ENCODE results near the gene NME3. TPM values are rescaled to one million over a fixed set of nuclear protein-coding genes. Genes with fewer than 3 reads are reported as not detected.

Gene NME3
- polyA plus RNA-seq, 1 experiment, result 15.6 TPM

GRCh38 chr16:1777375-1778199 is 6.2 kb upstream of the NME3 start:
- ChIA-PET CTCF (no interaction called here), POLR2A (interaction anchor here (0.6 kb wide), 1 partner anchor 332 kb away, joined by 3 read pairs; no protein-coding TSS in a partner anchor)
- H3K4me3 ChIP-seq (ENCODE audit: low read depth, low read length), result no peak overlapping the region
- no peak overlapping the region for H3K27ac ChIP-seq (ENCODE audit: low read depth, low read length)
- no peaks in the 10 kb centered on the region for H3K27me3 ChIP-seq (ENCODE audit: control insufficient read depth, insufficient read depth, low read length)
- DNase-seq (ENCODE audit: low read depth, low spot score), result no peak
- no peak for TF ChIP-seq CTCF (IDR thresholded peaks at IDR 0.05; ENCODE audit: low read depth, low read length)
- no peaks in the 10 kb centered on the region; the same call in 1 of the 2 replicates for H3K9me3 ChIP-seq (ENCODE audit: control insufficient read depth, insufficient read depth, low read length)

GRCh38 chr16:1776991-1777374 is 5.6 kb upstream of the NME3 start:
- POLR2A ChIA-PET, result no interaction called here
- DNase-seq (ENCODE audit: low read depth, low spot score), result no peak
- Histone ChIP-seq H3K9me3 (ENCODE audit: control insufficient read depth, insufficient read depth, low read length) (no peaks in the 10 kb centered on the region; the same call in 1 of the 2 replicates), H3K27me3 (ENCODE audit: control insufficient read depth, insufficient read depth, low read length) (no peaks in the 10 kb centered on the region), H3K27ac (ENCODE audit: low read depth, low read length) (no peak overlapping the region), H3K4me3 (ENCODE audit: low read depth, low read length) (no peak overlapping the region)
- CTCF ChIA-PET, result interaction anchor here (0.7 kb wide), 1 partner anchor 46 kb away, joined by 4 read pairs; no protein-coding TSS in a partner anchor
- no peak for TF ChIP-seq CTCF (IDR thresholded peaks at IDR 0.05; ENCODE audit: low read depth, low read length)

- H3K4me3 ChIP-seq (ENCODE audit: low read depth, low read length), result no peak overlapping the region
- no peak overlapping the region for H3K27ac ChIP-seq (ENCODE audit: low read depth, low read length)
- no peak for TF ChIP-seq CTCF (IDR thresholded peaks at IDR 0.05; ENCODE audit: low read depth, low read length)
- CTCF ChIA-PET, result interaction anchor here (0.7 kb wide), 1 partner anchor 47 kb away, joined by 4 read pairs; no protein-coding TSS in a partner anchor
- POLR2A ChIA-PET, result no interaction called here
- H3K9me3 ChIP-seq (ENCODE audit: control insufficient read depth, insufficient read depth, low read length), result no peaks in the 10 kb centered on the region; the same call in 1 of the 2 replicates
- DNase-seq (ENCODE audit: low read depth, low spot score), result no peak
- no peaks in the 10 kb centered on the region for H3K27me3 ChIP-seq (ENCODE audit: control insufficient read depth, insufficient read depth, low read length)
These were observed 5.3 kb upstream of the NME3 start for GRCh38 chr16:1776672-1776955.

GRCh38 chr16:1775846-1776671 is 4.7 kb upstream of the NME3 start:
- CTCF ChIA-PET, result interaction anchor here (0.7 kb wide), 1 partner anchor 47 kb away, joined by 4 read pairs; no protein-coding TSS in a partner anchor
- POLR2A ChIA-PET, result interaction anchor here (0.7 kb wide), 1 partner anchor 9 kb away, joined by 3 read pairs; no protein-coding TSS in a partner anchor

More at GRCh38 chr16:1775846-1776671, 4.7 kb upstream of the NME3 start:
- Histone ChIP-seq H3K27me3 (ENCODE audit: control insufficient read depth, insufficient read depth, low read length) (no peaks in the 10 kb centered on the region), H3K9me3 (ENCODE audit: control insufficient read depth, insufficient read depth, low read length) (no peaks in the 10 kb centered on the region; the same call in 1 of the 2 replicates), H3K27ac (ENCODE audit: low read depth, low read length) (no peak overlapping the region), H3K4me3 (ENCODE audit: low read depth, low read length) (no peak overlapping the region)
- no peak for DNase-seq (ENCODE audit: low read depth, low spot score)
- TF ChIP-seq CTCF (IDR thresholded peaks at IDR 0.05; ENCODE audit: low read depth, low read length), result no peak

Measured in AG04450 (cell line).